A673 (cell line): ENCODE measurements around the gene HSP90AB1.

Experiments used
- CTCF ChIP-seq: fragments of 300-800, 200-600 bp; sonication (generic); conservative IDR thresholded peaks from 2 replicates; pipeline ENCODE4 v1.5.1; 2017; ENCODE audit warnings: low read depth, mild to moderate bottlenecking, antibody characterized with exemption, low read length, moderate library complexity, mixed read lengths
- EZH2 ChIP-seq: fragments of 200-600 bp; sonication (generic); IDR thresholded peaks from 2 replicates; pipeline ENCODE4 v1.6.1; 2017; ENCODE audit warnings: borderline replicate concordance, low read depth, mild to moderate bottlenecking, mixed read lengths, antibody characterized with exemption, low read length; ENCODE audit not compliant: poor library complexity, severe bottlenecking

- TF ChIP-seq CTCF (no peak), EZH2 (no peak)
These were observed 42.9 kb downstream of the HSP90AB1 start for GRCh38 chr6:44289726-44290260.
